Activated naive CD4-positive, alpha-beta T cell treated with Interleukin-2 at 50 U/mL for 16 hours (primary cell): Measurements from ENCODE around the gene PACS1.

Source experiments
- DNase-seq: peaks from one replicate; pipeline ENCODE4 v3.0.0-alpha.2; 2020

Gene PACS1

GRCh38 chr11:66190786-66191185, 120.7 kb downstream of the PACS1 start:
- no peak for DNase-seq

GRCh38 chr11:66192181-66192863, 122.2 kb downstream of the PACS1 start:
- no peak for DNase-seq

GRCh38 chr11:66194391-66194790, 124.3 kb downstream of the PACS1 start:
- no peak for DNase-seq

- DNase-seq, result no peak
These were observed 125.8 kb downstream of the PACS1 start for GRCh38 chr11:66195867-66196266.

- no peak for DNase-seq
These were observed 133.8 kb downstream of the PACS1 start for GRCh38 chr11:66203847-66204246.

GRCh38 chr11:66204412-66204811, 134.3 kb downstream of the PACS1 start:
- DNase-seq, result no peak

- DNase-seq, result no peak
These were observed 137.7 kb downstream of the PACS1 start for GRCh38 chr11:66207816-66208215.

GRCh38 chr11:66211100-66211499, 141.0 kb downstream of the PACS1 start:
- no peak for DNase-seq

- no peak for DNase-seq
These were observed 146.8 kb downstream of the PACS1 start for GRCh38 chr11:66216911-66217310.

GRCh38 chr11:66218036-66218435, 148.0 kb downstream of the PACS1 start:
- no peak for DNase-seq

GRCh38 chr11:66218846-66219620, 149.0 kb downstream of the PACS1 start:
- no peak for DNase-seq

GRCh38 chr11:66219846-66220565, 149.9 kb downstream of the PACS1 start:
- no peak for DNase-seq

- no peak for DNase-seq
These were observed 150.5 kb downstream of the PACS1 start for GRCh38 chr11:66220566-66220935.

GRCh38 chr11:66221012-66221411, 150.9 kb downstream of the PACS1 start:
- DNase-seq, result no peak

GRCh38 chr11:66221726-66222236, 151.7 kb downstream of the PACS1 start:
- peak; percentile 15 for DNase-seq

- peak; percentile 94 for DNase-seq
These were observed 152.5 kb downstream of the PACS1 start for GRCh38 chr11:66222358-66223149.

- DNase-seq, result no peak
These were observed 154.3 kb downstream of the PACS1 start for GRCh38 chr11:66224226-66224855.

GRCh38 chr11:66225066-66225465, 155.0 kb downstream of the PACS1 start:
- DNase-seq, result no peak

GRCh38 chr11:66226101-66226500, 156.0 kb downstream of the PACS1 start:
- no peak for DNase-seq

- no peak for DNase-seq
These were observed 157.6 kb downstream of the PACS1 start for GRCh38 chr11:66227700-66228099.

GRCh38 chr11:66228521-66228920, 158.4 kb downstream of the PACS1 start:
- no peak for DNase-seq

GRCh38 chr11:66230156-66230555, 160.1 kb downstream of the PACS1 start:
- no peak for DNase-seq
